Osteocyte (in vitro differentiated cells): Measurements from ENCODE around the gene GPR137B. TPM values are rescaled to one million over a fixed set of nuclear protein-coding genes. Genes with fewer than 3 reads are reported as not detected.

Experiments used
- DNase-seq: peaks from one replicate; pipeline ENCODE4 v3.0.0; 2021; ENCODE audit warnings: mixed read lengths; ENCODE audit not compliant: unreplicated experiment; ENCODE audit errors: extremely low spot score
- H3K27ac Mint-ChIP-seq: one replicate; pipeline ENCODE4 v1.8.0; 2021; ENCODE audit warnings: mild to moderate bottlenecking, mixed read lengths; ENCODE audit not compliant: unreplicated experiment
- H3K27me3 Mint-ChIP-seq: one replicate; pipeline ENCODE4 v1.8.0; 2021; ENCODE audit warnings: mixed read lengths; ENCODE audit not compliant: unreplicated experiment
- H3K36me3 Mint-ChIP-seq: one replicate; pipeline ENCODE4 v1.8.0; 2021; ENCODE audit warnings: mixed read lengths; ENCODE audit not compliant: unreplicated experiment
- H3K4me1 Mint-ChIP-seq: one replicate; pipeline ENCODE4 v1.8.0; 2021; ENCODE audit warnings: mixed read lengths; ENCODE audit not compliant: unreplicated experiment
- H3K4me3 Mint-ChIP-seq: one replicate; pipeline ENCODE4 v1.8.0; 2021; ENCODE audit warnings: mild to moderate bottlenecking, moderate library complexity, mixed read lengths; ENCODE audit not compliant: unreplicated experiment
- H3K9me3 Mint-ChIP-seq: one replicate; pipeline ENCODE4 v1.8.0; 2021; ENCODE audit warnings: mixed read lengths; ENCODE audit not compliant: unreplicated experiment
- CTCF ChIP-seq: fragments of 200-600 bp; sonication (generic); IDR thresholded peaks from 2 replicates; pipeline ENCODE4 v1.5.0; 2021; ENCODE audit warnings: antibody characterized with exemption, mild to moderate bottlenecking, moderate library complexity
- total RNA-seq: library from RNA; stranded (reverse); gene quantifications from 2 replicates; pipeline ENCODE4 v1.2.1, GENCODE V29; 2021

Gene GPR137B
- total RNA-seq, 1 donor from 2014 or later = 17.3 TPM

- peaks cover 16% of the 10 kb centered on the region for H3K9me3 Mint-ChIP-seq
- no peak for DNase-seq
- H3K27me3 Mint-ChIP-seq = no peaks in the 10 kb centered on the region
- no peak overlapping the region for H3K4me3 Mint-ChIP-seq
- H3K4me1 Mint-ChIP-seq = no peaks in the 10 kb centered on the region
- no peak overlapping the region for H3K27ac Mint-ChIP-seq
- TF ChIP-seq CTCF = no peak
- H3K36me3 Mint-ChIP-seq = peaks cover 44% of the 10 kb centered on the region
These were observed 50.8 kb downstream of the GPR137B start for GRCh38 chr1:236193184-236193583.

- H3K36me3 Mint-ChIP-seq = peaks cover 53% of the 10 kb centered on the region
These were observed 58.6 kb downstream of the GPR137B start for GRCh38 chr1:236200925-236201324.

GRCh38 chr1:236201786-236202185 lies 59.4 kb downstream of the GPR137B start:
- no peaks in the 10 kb centered on the region for H3K27me3 Mint-ChIP-seq
- no peak for TF ChIP-seq CTCF
- H3K27ac Mint-ChIP-seq = no peak overlapping the region
- peaks cover 52% of the 10 kb centered on the region for H3K36me3 Mint-ChIP-seq
- no peak overlapping the region for H3K4me3 Mint-ChIP-seq
- DNase-seq = no peak
- peaks cover 46% of the 10 kb centered on the region for H3K9me3 Mint-ChIP-seq
- H3K4me1 Mint-ChIP-seq = no peaks in the 10 kb centered on the region

More at GRCh38 chr1:236200925-236201324, 58.6 kb downstream of the GPR137B start:
- Mint-ChIP-seq H3K4me1 (no peaks in the 10 kb centered on the region), H3K9me3 (peaks cover 50% of the 10 kb centered on the region), H3K4me3 (no peak overlapping the region), H3K27me3 (no peaks in the 10 kb centered on the region), H3K27ac (no peak overlapping the region)
- no peak for DNase-seq
- no peak for TF ChIP-seq CTCF

GRCh38 chr1:236204039-236204438 lies 61.7 kb downstream of the GPR137B start:
- H3K4me1 Mint-ChIP-seq = no peaks in the 10 kb centered on the region
- H3K27me3 Mint-ChIP-seq = no peaks in the 10 kb centered on the region
- no peak overlapping the region for H3K4me3 Mint-ChIP-seq
- H3K27ac Mint-ChIP-seq = no peak overlapping the region
- H3K9me3 Mint-ChIP-seq = peaks cover 39% of the 10 kb centered on the region
- no peak for DNase-seq
- peaks cover 48% of the 10 kb centered on the region for H3K36me3 Mint-ChIP-seq
- no peak for TF ChIP-seq CTCF

- no peak overlapping the region for H3K4me3 Mint-ChIP-seq
- DNase-seq = no peak
- TF ChIP-seq CTCF = no peak
- peaks cover 46% of the 10 kb centered on the region for H3K36me3 Mint-ChIP-seq
- H3K4me1 Mint-ChIP-seq = no peaks in the 10 kb centered on the region
- H3K27ac Mint-ChIP-seq = no peak overlapping the region
- H3K9me3 Mint-ChIP-seq = peaks cover 35% of the 10 kb centered on the region
- H3K27me3 Mint-ChIP-seq = no peaks in the 10 kb centered on the region
These were observed 62.3 kb downstream of the GPR137B start for GRCh38 chr1:236204656-236205055.
